NB4 (cell line): Measurements from ENCODE around the gene DDX41.

ENCODE experiments used
- CTCF ChIP-seq: IDR thresholded peaks from one replicate; pipeline ENCODE4 v1.5.1; 2012; ENCODE audit warnings: low read depth, low read length
- MAX ChIP-seq: IDR thresholded peaks from 2 replicates; pipeline ENCODE4 v1.6.1; 2011; ENCODE audit warnings: low read depth, low read length
- MYC ChIP-seq: IDR thresholded peaks from 2 replicates; pipeline ENCODE4 v1.6.1; 2011; ENCODE audit warnings: low read depth, low read length
- POLR2A ChIP-seq: IDR thresholded peaks from 2 replicates; pipeline ENCODE4 v1.6.1; 2011; ENCODE audit warnings: mild to moderate bottlenecking; ENCODE audit not compliant: insufficient read length; ENCODE audit errors: extremely low read depth

- TF ChIP-seq POLR2A (no peak), MAX (peak; percentile 37; the same call in 1 of the 2 replicates), CTCF (peak; percentile 19), MYC (0 out of 2 replicates have a peak, but pooled peaks have one; percentile 39)
Observed at GRCh38 chr5:177554474-177555111, 37.8 kb upstream of the DDX41 start, which contains the start of gene FAM193B.
